ENCODE measurements around the gene PNMA8C. TPM values are rescaled to one million over a fixed set of nuclear protein-coding genes. Genes with fewer than 3 reads are reported as not detected.
"Not testable (repeated sequence)": the region's sequence is repeated elsewhere in the genome, so short reads cannot be mapped to it uniquely, and the experiment has no call there.

PNMA8C gene
- total RNA-seq, 1 donor from 2014 or later, result not detected

- intact Hi-C loops (cut with micrococcal nuclease), result no loop called here
Measured at GRCh38 chr19:46411925-46412649, 16.6 kb downstream of the PNMA8C start.

DNA sequence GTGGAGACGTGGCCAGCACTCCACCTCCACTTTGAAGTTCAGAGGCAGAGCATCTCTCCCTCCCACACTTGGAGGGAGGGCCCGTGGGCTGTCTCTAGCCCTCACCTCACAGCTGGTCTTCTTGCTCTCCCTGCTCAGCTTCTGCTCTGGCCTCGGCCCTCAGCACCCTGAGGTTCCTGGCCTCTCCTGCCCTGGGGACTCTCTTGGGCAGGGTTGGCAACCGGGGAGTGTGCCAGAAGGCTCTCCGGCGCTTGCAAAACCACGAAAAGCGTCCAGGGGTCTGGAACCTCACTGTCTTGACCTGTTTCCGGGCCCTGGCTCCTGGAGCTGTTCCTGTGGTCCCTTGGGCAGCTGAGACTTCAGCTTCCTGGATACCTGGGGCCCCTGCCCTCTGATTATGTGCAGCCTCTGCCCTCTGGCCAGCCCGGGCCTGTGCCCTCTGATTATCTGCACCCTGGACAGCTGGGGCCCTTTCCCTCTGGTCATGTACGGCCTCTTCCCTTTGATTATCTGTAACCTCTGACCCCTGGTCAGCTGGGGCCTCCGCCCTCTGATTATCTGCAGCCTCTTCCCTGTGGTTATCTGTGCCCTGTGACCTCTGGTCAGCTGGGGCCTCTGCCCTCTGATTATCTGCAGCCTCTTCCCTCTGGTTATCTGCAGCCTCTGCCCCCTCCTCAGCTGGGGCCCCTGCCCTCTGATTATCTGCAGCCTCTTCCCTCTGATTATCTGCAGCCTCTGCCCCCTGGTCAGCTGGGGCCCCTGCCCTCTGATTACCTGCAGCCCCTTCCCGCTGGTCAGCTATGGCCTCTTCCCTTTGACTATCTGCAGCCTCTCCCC, 17.4 kb downstream of the PNMA8C start:
- intact Hi-C loops (cut with micrococcal nuclease), result no loop called here

- intact Hi-C loops (cut with micrococcal nuclease), result no loop called here
Measured at GRCh38 chr19:46410205-46411087, 18.3 kb downstream of the PNMA8C start.

DNA sequence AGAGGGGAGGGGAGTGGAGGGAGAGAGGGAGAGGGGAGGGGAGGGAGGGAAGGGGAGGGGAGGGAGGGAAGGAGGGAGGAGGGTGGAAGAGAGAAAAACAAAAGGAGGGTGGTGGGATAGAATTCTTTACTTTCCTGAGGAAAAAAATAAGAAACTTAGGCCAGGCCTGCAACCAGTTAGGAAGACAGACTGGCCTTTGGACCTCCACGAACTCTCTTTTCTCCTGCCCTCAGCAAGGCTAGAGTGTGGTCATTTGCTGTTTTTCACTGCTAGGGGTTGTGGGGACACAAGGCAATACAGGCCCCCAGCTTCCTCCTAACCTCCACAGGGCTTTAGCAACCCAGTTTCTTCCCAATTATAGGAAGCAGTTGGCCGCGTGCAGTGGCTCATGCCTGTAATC, 19.5 kb downstream of the PNMA8C start:
- intact Hi-C loops (cut with micrococcal nuclease), result no loop called here

DNA sequence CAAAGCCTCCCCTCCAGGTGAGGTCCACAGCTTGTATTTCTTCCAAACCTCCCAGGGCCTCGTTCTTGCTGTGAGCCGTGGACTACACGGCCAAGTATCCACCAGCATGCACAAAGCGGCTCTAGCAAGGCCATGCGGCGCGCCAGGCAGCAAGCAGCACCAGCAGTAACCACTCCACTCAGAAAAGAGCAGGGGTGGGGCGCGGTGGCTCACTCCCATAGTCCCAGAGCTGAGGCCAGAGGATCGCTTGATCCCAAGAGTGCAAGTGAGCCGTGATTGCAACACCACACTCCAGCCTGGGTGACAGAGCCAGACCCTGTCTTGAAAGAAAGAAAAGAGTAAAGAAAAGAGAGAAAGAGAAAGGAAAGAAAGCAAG, 20.1 kb downstream of the PNMA8C start:
- intact Hi-C loops (cut with micrococcal nuclease), result no loop called here

- intact Hi-C loops (cut with micrococcal nuclease), result no loop called here
Measured at GRCh38 chr19:46407856-46408663, 20.7 kb downstream of the PNMA8C start.

GRCh38 chr19:46406976-46407375, 21.8 kb downstream of the PNMA8C start:
- intact Hi-C loops (cut with micrococcal nuclease), result no loop called here

DNA sequence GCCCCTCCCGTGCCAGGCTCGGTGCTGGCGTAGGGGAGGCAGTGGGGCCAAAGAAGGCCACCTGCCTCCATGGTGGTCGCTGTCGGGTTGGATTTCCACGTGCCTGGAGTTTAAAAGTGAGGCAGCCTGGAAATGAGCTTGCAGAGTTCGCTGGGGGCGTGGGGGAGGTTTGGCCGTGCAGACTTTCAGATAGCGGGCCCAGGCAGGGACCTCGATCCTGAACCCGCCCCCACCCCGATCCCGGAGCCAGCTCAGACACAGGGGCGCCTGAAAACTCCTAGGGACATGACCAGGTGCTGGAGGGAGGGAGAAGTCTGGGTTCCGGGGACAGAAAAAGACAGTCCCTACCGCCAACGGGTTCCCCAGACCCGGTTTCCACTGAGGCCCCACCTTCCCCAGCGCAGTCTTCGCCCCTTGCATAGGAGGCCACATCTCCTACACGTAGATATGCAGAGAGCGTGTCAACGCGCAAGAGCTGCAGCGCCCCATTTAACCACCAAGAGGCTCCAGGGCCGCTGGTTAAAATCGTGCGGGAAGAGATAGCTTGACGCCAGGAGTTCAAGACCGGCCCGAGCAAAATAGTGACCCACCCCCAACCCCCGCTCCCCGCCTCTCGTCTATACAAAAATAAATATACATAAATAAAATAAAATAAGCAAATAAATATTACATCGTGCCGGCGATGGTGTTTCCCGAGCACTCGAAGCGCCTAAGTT, 23.8 kb downstream of the PNMA8C start:
- intact Hi-C loops (cut with micrococcal nuclease), result no loop called here

GRCh38 chr19:46404055-46404752, 24.5 kb downstream of the PNMA8C start:
- intact Hi-C loops (cut with micrococcal nuclease), result no loop called here

- intact Hi-C loops (cut with micrococcal nuclease), result loop anchor here (1.0 to 2.0 kb wide), 3 partner anchors 56 to 111 kb away; partner anchors contain the start of gene PPP5C
Measured at GRCh38 chr19:46402725-46403124, 26.0 kb downstream of the PNMA8C start.

DNA sequence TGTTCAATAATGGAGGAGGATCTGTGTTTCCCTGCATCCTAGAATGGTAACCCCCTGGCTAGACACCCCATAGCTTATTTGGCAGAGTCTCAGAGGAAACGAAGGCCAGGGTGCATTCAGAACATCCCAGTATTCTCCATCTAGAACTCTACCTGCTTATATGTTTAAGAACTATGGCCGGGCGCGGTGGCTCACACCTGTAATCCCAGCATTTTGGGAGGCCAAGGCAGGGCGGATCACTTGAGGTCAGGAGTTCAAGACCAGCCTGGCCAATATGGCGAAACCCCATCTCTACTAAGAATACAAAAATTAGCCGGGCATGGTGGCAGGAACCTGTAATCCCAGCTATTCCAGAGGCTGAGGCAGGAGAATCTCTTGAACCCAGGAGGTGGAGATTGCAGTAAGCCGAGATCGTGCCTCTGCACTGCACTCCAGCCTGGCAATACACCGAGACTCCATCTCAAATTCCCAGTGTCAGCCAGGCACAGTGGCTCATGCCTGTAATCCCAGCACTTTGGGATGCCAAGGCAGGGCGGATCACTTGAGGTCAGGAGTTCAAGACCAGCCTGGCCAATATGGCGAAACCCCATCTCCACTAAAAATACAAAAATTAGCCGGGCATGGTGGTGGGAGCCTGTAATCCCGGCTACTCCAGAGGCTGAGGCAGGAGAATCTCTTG, 30.8 kb downstream of the PNMA8C start:
- intact Hi-C loops (cut with micrococcal nuclease), result not testable (repeated sequence)

- intact Hi-C loops (cut with micrococcal nuclease), result no loop called here
Measured at GRCh38 chr19:46394402-46394797, 34.3 kb downstream of the PNMA8C start.

- intact Hi-C loops (cut with micrococcal nuclease), result no loop called here
Measured at GRCh38 chr19:46393456-46394401, 35.0 kb downstream of the PNMA8C start.

- intact Hi-C loops (cut with micrococcal nuclease), result no loop called here
Measured at GRCh38 chr19:46392837-46393236, 35.9 kb downstream of the PNMA8C start.

GRCh38 chr19:46392252-46392801, 36.4 kb downstream of the PNMA8C start:
- intact Hi-C loops (cut with micrococcal nuclease), result no loop called here

GRCh38 chr19:46391296-46392251, 37.2 kb downstream of the PNMA8C start:
- intact Hi-C loops (cut with micrococcal nuclease), result no loop called here

Measured in T-helper 1 cell treated with Interleukin-12 subunit alpha and Interleukin-12 subunit beta and Interleukin-4 antibody, amounts not matched to agents 30 ng/mL and 1 ng/mL, for 36 hours (primary cell).